Natural killer cell (primary cell): ENCODE results near the gene PTPN4. TPM values are rescaled to one million over a fixed set of nuclear protein-coding genes. Genes with fewer than 3 reads are reported as not detected.

Experiments
- ATAC-seq, 3 donors: fragments of 150-1000 bp in 2 of 3; fragments of 200-7000 bp in 1 of 3; cut with Tn5 transposase; 1 replicate in 1 of 3; 2 replicates in 2 of 3; pipeline ENCODE4 v1.10.0; 2021; ENCODE audit warnings: mild to moderate bottlenecking in 2 of 3, moderate library complexity in 2 of 3
- DNase-seq, 2 donors: peaks; one replicate each; pipeline versions ENCODE4 v3.0.0 to v3.0.0-alpha.2; 2013 to 2021; ENCODE audit warnings: mixed read lengths in 1 of 2
- H3K27ac ChIP-seq: one replicate; pipeline ENCODE4 v1.5.1; 2013; ENCODE audit warnings: mild to moderate bottlenecking, low read length
- H3K27me3 ChIP-seq: one replicate; pipeline ENCODE4 v1.6.1; 2013; ENCODE audit warnings: low read length; ENCODE audit not compliant: control insufficient read depth, insufficient read depth
- H3K36me3 ChIP-seq: one replicate; pipeline ENCODE4 v1.6.1; 2013; ENCODE audit warnings: low read length; ENCODE audit not compliant: control insufficient read depth, insufficient read depth
- H3K4me1 ChIP-seq: one replicate; pipeline ENCODE4 v1.6.1; 2013; ENCODE audit warnings: low read length; ENCODE audit not compliant: control insufficient read depth, insufficient read depth
- H3K4me3 ChIP-seq: one replicate; pipeline ENCODE4 v1.5.1; 2013; ENCODE audit warnings: low read length
- H3K9me3 ChIP-seq: one replicate; pipeline ENCODE4 v1.6.1; 2013; ENCODE audit warnings: low read length; ENCODE audit not compliant: control insufficient read depth, insufficient read depth
- H3K27ac Mint-ChIP-seq, 2 donors: one replicate each; pipeline ENCODE4 v1.8.0; 2022; ENCODE audit warnings: mild to moderate bottlenecking in 2 of 2, mixed read lengths in 2 of 2, moderate library complexity in 1 of 2
- H3K27me3 Mint-ChIP-seq, 2 donors: one replicate each; pipeline ENCODE4 v1.8.0; 2022; ENCODE audit warnings: low read depth in 2 of 2, mixed read lengths in 2 of 2
- H3K36me3 Mint-ChIP-seq: one replicate; pipeline ENCODE4 v1.8.0; 2022; ENCODE audit warnings: mixed read lengths
- H3K4me1 Mint-ChIP-seq, 2 donors: one replicate each; pipeline ENCODE4 v1.8.0; 2022; ENCODE audit warnings: mixed read lengths in 2 of 2
- H3K4me3 Mint-ChIP-seq: one replicate; pipeline ENCODE4 v1.8.0; 2022; ENCODE audit warnings: mild to moderate bottlenecking, moderate library complexity, mixed read lengths
- H3K9me3 Mint-ChIP-seq, 2 donors: one replicate each; pipeline ENCODE4 v1.8.0; 2022; ENCODE audit warnings: mixed read lengths in 2 of 2
- WGBS: methylation state at CpG from one replicate; pipeline ENCODE4 v1.1.7; 2013; ENCODE audit warnings: missing lambda C conversion rate; ENCODE audit not compliant: insufficient coverage; 5-methylcytosine and 5-hydroxymethylcytosine counted together
- intact Hi-C: fragments of 100-400 bp; cut with micrococcal nuclease; formaldehyde crosslinking; loops from one replicate; pipeline ENCODE4 v1.14.2; 2022
- total RNA-seq, 4 donors: library from RNA; stranded (reverse); fragments of 120-200 nt in 1 of 4; gene quantifications; one replicate each; pipeline versions ENCODE4 v1.2.3 to v1.2.4, GENCODE V29; 2013 to 2022
- TF ChIP-seq, protein P1 (sequence below): fragments of 200-600 bp; IDR thresholded peaks from one replicate; pipeline ENCODE4 v1.8.0; 2022; ENCODE audit warnings: antibody characterized with exemption

PTPN4 gene
- total RNA-seq, 3 donors from 2014 or later (not counting 1 experiment from before 2014, with no cell fraction given) = 265 to 347 (median 283) TPM

- Mint-ChIP-seq H3K9me3 (peaks cover 9 to 10% of the 10 kb centered on the region in 2 donors), H3K4me1 (peaks cover 45 to 46% of the 10 kb centered on the region in 2 donors), H3K36me3 (peaks cover 17% of the 10 kb centered on the region), H3K27me3 (no peaks in the 10 kb centered on the region), H3K4me3 (no peak overlapping the region), H3K27ac (peak overlapping the region in 1 of 2 donors; percentile 55)
- Histone ChIP-seq H3K4me3 (no peak overlapping the region), H3K4me1 (no peaks in the 10 kb centered on the region), H3K36me3 (no peaks in the 10 kb centered on the region), H3K27ac (no peak overlapping the region), H3K27me3 (no peaks in the 10 kb centered on the region), H3K9me3 (peaks cover 14% of the 10 kb centered on the region)
- intact Hi-C loops = no loop called here
- ATAC-seq = no peak
- no peak for DNase-seq
- WGBS = 98% methylated on average over 6 of the region's 6 CpGs
- TF ChIP-seq, protein P1, sequence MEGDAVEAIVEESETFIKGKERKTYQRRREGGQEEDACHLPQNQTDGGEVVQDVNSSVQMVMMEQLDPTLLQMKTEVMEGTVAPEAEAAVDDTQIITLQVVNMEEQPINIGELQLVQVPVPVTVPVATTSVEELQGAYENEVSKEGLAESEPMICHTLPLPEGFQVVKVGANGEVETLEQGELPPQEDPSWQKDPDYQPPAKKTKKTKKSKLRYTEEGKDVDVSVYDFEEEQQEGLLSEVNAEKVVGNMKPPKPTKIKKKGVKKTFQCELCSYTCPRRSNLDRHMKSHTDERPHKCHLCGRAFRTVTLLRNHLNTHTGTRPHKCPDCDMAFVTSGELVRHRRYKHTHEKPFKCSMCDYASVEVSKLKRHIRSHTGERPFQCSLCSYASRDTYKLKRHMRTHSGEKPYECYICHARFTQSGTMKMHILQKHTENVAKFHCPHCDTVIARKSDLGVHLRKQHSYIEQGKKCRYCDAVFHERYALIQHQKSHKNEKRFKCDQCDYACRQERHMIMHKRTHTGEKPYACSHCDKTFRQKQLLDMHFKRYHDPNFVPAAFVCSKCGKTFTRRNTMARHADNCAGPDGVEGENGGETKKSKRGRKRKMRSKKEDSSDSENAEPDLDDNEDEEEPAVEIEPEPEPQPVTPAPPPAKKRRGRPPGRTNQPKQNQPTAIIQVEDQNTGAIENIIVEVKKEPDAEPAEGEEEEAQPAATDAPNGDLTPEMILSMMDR = no peak
Observed at GRCh38 chr2:119852214-119852613, 92.5 kb downstream of the PTPN4 start.

- no peak for DNase-seq
- no peak overlapping the region for H3K4me3 Mint-ChIP-seq
- intact Hi-C loops = no loop called here
- no peak for ATAC-seq
- H3K27ac Mint-ChIP-seq = no peak overlapping the region
- Histone ChIP-seq H3K9me3 (peaks cover 14% of the 10 kb centered on the region), H3K27ac (no peak overlapping the region), H3K4me1 (no peaks in the 10 kb centered on the region), H3K36me3 (no peaks in the 10 kb centered on the region), H3K27me3 (no peaks in the 10 kb centered on the region), H3K4me3 (no peak overlapping the region)
- peaks cover 9 to 10% of the 10 kb centered on the region in 2 donors for H3K9me3 Mint-ChIP-seq
- TF ChIP-seq, protein P1 = no peak
- no peaks in the 10 kb centered on the region for H3K27me3 Mint-ChIP-seq
- WGBS = 99% methylated on average over 8 of the region's 8 CpGs
- H3K4me1 Mint-ChIP-seq = peaks cover 48 to 52% of the 10 kb centered on the region in 2 donors
- H3K36me3 Mint-ChIP-seq = peaks cover 17% of the 10 kb centered on the region
Observed at GRCh38 chr2:119853777-119854399, 94.2 kb downstream of the PTPN4 start.

GRCh38 chr2:119856469-119856901, 96.8 kb downstream of the PTPN4 start:
- no peak overlapping the region for H3K4me3 ChIP-seq
- H3K27me3 ChIP-seq = no peaks in the 10 kb centered on the region
- no peak overlapping the region for H3K4me3 Mint-ChIP-seq
- no peaks in the 10 kb centered on the region for H3K4me1 ChIP-seq
- peaks cover 7 to 9% of the 10 kb centered on the region in 2 donors for H3K9me3 Mint-ChIP-seq
- no peak for DNase-seq
- intact Hi-C loops = no loop called here
- peaks cover 42 to 45% of the 10 kb centered on the region in 2 donors for H3K4me1 Mint-ChIP-seq
- TF ChIP-seq, protein P1 = no peak
- no peaks in the 10 kb centered on the region for H3K27me3 Mint-ChIP-seq
- peak overlapping the region in 1 of 2 donors; percentile 22 for H3K27ac Mint-ChIP-seq
- WGBS = 70% methylated on average over 2 of the region's 2 CpGs
- peaks cover 8% of the 10 kb centered on the region for H3K9me3 ChIP-seq
- peaks cover 17% of the 10 kb centered on the region for H3K36me3 Mint-ChIP-seq
- no peak for ATAC-seq
- H3K27ac ChIP-seq = no peak overlapping the region
- no peaks in the 10 kb centered on the region for H3K36me3 ChIP-seq

GRCh38 chr2:119857742-119858141, 98.0 kb downstream of the PTPN4 start:
- H3K36me3 ChIP-seq = no peaks in the 10 kb centered on the region
- Mint-ChIP-seq H3K9me3 (peaks cover 4 to 5% of the 10 kb centered on the region in 2 donors), H3K36me3 (peaks cover 5% of the 10 kb centered on the region), H3K27me3 (no peaks in the 10 kb centered on the region), H3K4me1 (peaks cover 50 to 52% of the 10 kb centered on the region in 2 donors), H3K4me3 (no peak overlapping the region), H3K27ac (peak overlapping the region in 1 of 2 donors; percentile 51)
- intact Hi-C loops = no loop called here
- no peaks in the 10 kb centered on the region for H3K4me1 ChIP-seq
- no peak overlapping the region for H3K27ac ChIP-seq
- H3K4me3 ChIP-seq = no peak overlapping the region
- WGBS = 92% methylated on average over 3 of the region's 3 CpGs
- ATAC-seq = no peak
- no peaks in the 10 kb centered on the region for H3K9me3 ChIP-seq
- H3K27me3 ChIP-seq = no peaks in the 10 kb centered on the region
- no peak for DNase-seq
- TF ChIP-seq, protein P1 = no peak
